IMR-90 (cell line): Measurements from ENCODE around the gene DENND1A. TPM values are rescaled to one million over a fixed set of nuclear protein-coding genes. Genes with fewer than 3 reads are reported as not detected.

Experiments
- ATAC-seq: fragments of 200-7000 bp; cut with Tn5 transposase; 2 replicates; pipeline ENCODE4 v1.9.1; 2020; ENCODE audit warnings: low read depth, mild to moderate bottlenecking, moderate library complexity
- BruUV-seq: library from RNA; stranded (reverse); fragments of 400-500 nt; replicated peaks from 2 replicates; lab custom pipeline; 2021; lab: Mats Ljungman, UMichigan
- CTCF ChIA-PET: fragments of 300-600 bp; formaldehyde crosslinking; extraction: SDS; loops from one replicate; lab custom pipeline; 2021; ENCODE audit warnings: antibody characterized with exemption; lab: Yijun Ruan, JAX
- POLR2A ChIA-PET: fragments of 300-600 bp; sonication (Branson Sonifier 250); formaldehyde crosslinking; loops from one replicate; lab custom pipeline; 2022; ENCODE audit warnings: antibody characterized with exemption; ENCODE audit not compliant: unreplicated experiment; lab: Charles Lee
- DNase-seq: peaks from one replicate; pipeline ENCODE4 v3.0.0; 2013
- H2AFZ ChIP-seq: replicated peaks from 2 replicates; pipeline ENCODE3; 2013; ENCODE audit warnings: low read length, mild to moderate bottlenecking; ENCODE audit not compliant: poor library complexity
- H2AK5ac ChIP-seq: 2 replicates; pipeline ENCODE4 v1.6.1; 2013; ENCODE audit warnings: low read depth, low read length, inconsistent platforms
- H2AK9ac ChIP-seq: replicated peaks from 2 replicates; pipeline ENCODE3; 2013; ENCODE audit warnings: mild to moderate bottlenecking, low read depth, low read length, moderate library complexity; ENCODE audit not compliant: poor library complexity
- H2BK120ac ChIP-seq: 2 replicates; pipeline ENCODE4 v1.6.1; 2013; ENCODE audit warnings: low read depth, low read length, inconsistent platforms
- H2BK15ac ChIP-seq: 3 replicates; pipeline ENCODE4 v1.6.1; 2013; ENCODE audit warnings: low read depth, low read length, inconsistent platforms
- H2BK20ac ChIP-seq: 2 replicates; pipeline ENCODE4 v1.6.1; 2013; ENCODE audit warnings: low read depth, mild to moderate bottlenecking, inconsistent platforms, low read length, moderate library complexity
- H2BK5ac ChIP-seq: 2 replicates; pipeline ENCODE4 v1.6.1; 2013; ENCODE audit warnings: mild to moderate bottlenecking, low read depth, low read length, inconsistent platforms; ENCODE audit not compliant: poor library complexity, severe bottlenecking
- H3K14ac ChIP-seq: replicated peaks from 2 replicates; pipeline ENCODE4 v1.6.1; 2013; ENCODE audit warnings: low read depth, low read length, inconsistent platforms
- H3K18ac ChIP-seq: 2 replicates; pipeline ENCODE4 v1.6.1; 2013; ENCODE audit warnings: low read depth, low read length, control low read depth
- H3K23ac ChIP-seq: 2 replicates; pipeline ENCODE4 v1.6.1; 2013; ENCODE audit warnings: low read depth, low read length, inconsistent platforms
- H3K27ac ChIP-seq: 2 replicates; pipeline ENCODE4 v1.5.1; 2013; ENCODE audit warnings: mild to moderate bottlenecking, control low read depth, low read length; ENCODE audit not compliant: insufficient read depth
- H3K27me3 ChIP-seq: 2 replicates; pipeline ENCODE4 v1.6.1; 2013; ENCODE audit warnings: low read length; ENCODE audit not compliant: control insufficient read depth, insufficient read depth
- H3K36me3 ChIP-seq: 2 replicates; pipeline ENCODE4 v1.6.1; 2013; ENCODE audit warnings: low read length, mixed read lengths; ENCODE audit not compliant: control insufficient read depth, insufficient read depth
- H3K4ac ChIP-seq: 2 replicates; pipeline ENCODE4 v1.6.1; 2013; ENCODE audit warnings: low read depth, low read length, inconsistent platforms
- H3K4me1 ChIP-seq: 2 replicates; pipeline ENCODE4 v1.6.1; 2013; ENCODE audit warnings: low read length, mixed read lengths; ENCODE audit not compliant: control insufficient read depth, insufficient read depth
- H3K4me2 ChIP-seq: 2 replicates; pipeline ENCODE4 v1.6.1; 2013; ENCODE audit warnings: low read depth, mild to moderate bottlenecking, control low read depth, low read length, moderate library complexity
- H3K4me3 ChIP-seq: 2 replicates; pipeline ENCODE4 v1.5.1; 2013; ENCODE audit warnings: low read depth, mild to moderate bottlenecking, control low read depth, low read length, moderate library complexity; ENCODE audit not compliant: insufficient read depth
- H3K56ac ChIP-seq: 2 replicates; pipeline ENCODE4 v1.6.1; 2013; ENCODE audit warnings: low read length, inconsistent platforms; ENCODE audit not compliant: insufficient read depth; ENCODE audit errors: extremely low read depth
- H3K79me1 ChIP-seq, 2 experiments: 2 replicates each; pipeline ENCODE4 v1.6.1; 2013; ENCODE audit warnings: low read length in 2 of 2, inconsistent platforms in 1 of 2, low read depth in 1 of 2
- H3K9ac ChIP-seq: 2 replicates; pipeline ENCODE4 v1.6.1; 2013; ENCODE audit warnings: low read depth, low read length, control low read depth
- H3K9me1 ChIP-seq: 2 replicates; pipeline ENCODE4 v1.6.1; 2013; ENCODE audit warnings: low read length, inconsistent platforms; ENCODE audit not compliant: insufficient read depth
- H3K9me3 ChIP-seq: 2 replicates; pipeline ENCODE4 v1.6.1; 2013; ENCODE audit warnings: low read length; ENCODE audit not compliant: control insufficient read depth, insufficient read depth
- H4K20me1 ChIP-seq: 2 replicates; pipeline ENCODE4 v1.6.1; 2013; ENCODE audit warnings: low read length, inconsistent platforms; ENCODE audit not compliant: insufficient read depth
- H4K5ac ChIP-seq: 2 replicates; pipeline ENCODE4 v1.6.1; 2013; ENCODE audit warnings: mild to moderate bottlenecking, low read depth, low read length, control low read depth
- H4K8ac ChIP-seq, 2 experiments: 2 replicates each; pipeline ENCODE4 v1.6.1; 2013; ENCODE audit warnings: low read depth in 2 of 2, low read length in 2 of 2, control low read depth in 1 of 2, inconsistent platforms in 1 of 2
- H4K91ac ChIP-seq: 2 replicates; pipeline ENCODE4 v1.6.1; 2013; ENCODE audit warnings: low read depth, low read length, inconsistent platforms; ENCODE audit not compliant: insufficient read depth
- BHLHE40 ChIP-seq: fragments of 150-350 bp; IDR thresholded peaks from 2 replicates; pipeline ENCODE4 v1.6.1; 2016; ENCODE audit warnings: mild to moderate bottlenecking, low read depth, low read length
- CEBPB ChIP-seq: IDR thresholded peaks from 2 replicates; pipeline ENCODE4 v1.6.1; 2012; ENCODE audit warnings: low read depth, low read length, improper control_type of control experiment
- CHD1 ChIP-seq: IDR thresholded peaks from 2 replicates; pipeline ENCODE4 v1.6.1; 2012; ENCODE audit warnings: low read depth, low read length, improper control_type of control experiment
- CTCF ChIP-seq: conservative IDR thresholded peaks from 2 replicates; pipeline ENCODE4 v1.5.1; 2012; ENCODE audit warnings: mild to moderate bottlenecking, low read depth, low read length, improper control_type of control experiment
- FOS ChIP-seq: fragments of 150-350 bp; IDR thresholded peaks from 2 replicates; pipeline ENCODE4 v1.6.1; 2016; ENCODE audit warnings: low read depth, low read length
- MAFK ChIP-seq: IDR thresholded peaks from 2 replicates; pipeline ENCODE4 v1.6.1; 2012; ENCODE audit warnings: low read depth, low read length, improper control_type of control experiment
- MAZ ChIP-seq: IDR thresholded peaks from 2 replicates; pipeline ENCODE4 v1.6.1; 2012; ENCODE audit warnings: low read depth, mild to moderate bottlenecking, low read length, improper control_type of control experiment, moderate library complexity, borderline replicate concordance
- MXI1 ChIP-seq: IDR thresholded peaks from 2 replicates; pipeline ENCODE4 v1.6.1; 2012; ENCODE audit warnings: low read depth, mild to moderate bottlenecking, low read length, moderate library complexity, borderline replicate concordance
- NFE2L2 ChIP-seq: fragments of 150-350 bp; IDR thresholded peaks from 2 replicates; pipeline ENCODE4 v1.6.1; 2016; ENCODE audit warnings: low read depth, mild to moderate bottlenecking, low read length
- POLR2A ChIP-seq: IDR thresholded peaks from 2 replicates; pipeline ENCODE4 v1.6.1; 2012; ENCODE audit warnings: mild to moderate bottlenecking, low read depth, low read length
- RAD21 ChIP-seq: IDR thresholded peaks from 2 replicates; pipeline ENCODE4 v1.6.1; 2012; ENCODE audit warnings: low read length, improper control_type of control experiment
- RCOR1 ChIP-seq: IDR thresholded peaks from 2 replicates; pipeline ENCODE4 v1.6.1; 2012; ENCODE audit warnings: mild to moderate bottlenecking, low read length, improper control_type of control experiment; ENCODE audit not compliant: insufficient replicate concordance
- RFX5 ChIP-seq: IDR thresholded peaks from 2 replicates; pipeline ENCODE4 v1.8.0; 2012; ENCODE audit warnings: low read depth, mild to moderate bottlenecking, low read length, moderate library complexity
- WGBS, 2 experiments: methylation state at CpG; one replicate each; pipeline versions ENCODE4 v1.1.5 to v1.1.7; 2013; ENCODE audit warnings: missing lambda C conversion rate in 2 of 2; ENCODE audit not compliant: insufficient read length in 1 of 2; ENCODE audit errors: extremely low coverage in 2 of 2; 5-methylcytosine and 5-hydroxymethylcytosine counted together
- dilution Hi-C: fragments of 300-500 bp; cut with HindIII; formaldehyde crosslinking; loops from one replicate; pipeline ENCODE4 v1.14.3; 2018; ENCODE audit warnings: low sequenced_read_pairs; ENCODE audit not compliant: unreplicated experiment
- in situ Hi-C: fragments of 300-500 bp; cut with MboI; formaldehyde crosslinking; loops from 3 replicates; pipeline ENCODE4 v1.14.3; 2019; ENCODE audit warnings: low sequenced_read_pairs, inconsistent platforms, mixed read lengths
- intact Hi-C: fragments of 100-400 bp; cut with micrococcal nuclease; formaldehyde crosslinking; loops from 2 replicates; pipeline ENCODE4 v1.10.0; 2022
- polyA plus RNA-seq, 3 experiments: library from polyadenylated mRNA; depleted of rRNA; stranded (reverse); fragments of >200 nt; gene quantifications; 2 replicates each; pipeline ENCODE4 v1.2.3, GENCODE V29; 2012; ENCODE audit warnings: low replicate concordance in 1 of 3
- total RNA-seq: library from RNA; depleted of rRNA; stranded (reverse); fragments of >200 nt; gene quantifications from 2 replicates; pipeline ENCODE4 v1.2.3, GENCODE V29; 2012

DENND1A gene
- total and polyA plus RNA-seq, 2 of the 4 experiments (the other 2 are of a cell fraction): 21.4 to 27.6 TPM

- DNase-seq: peak; percentile 1
- no peak; the same call in 1 of the 2 replicates for ATAC-seq
- H3K9ac ChIP-seq: no peak overlapping the region
- no peaks in the 10 kb centered on the region for H3K36me3 ChIP-seq
- no peak overlapping the region for H3K4ac ChIP-seq
- no peak for TF ChIP-seq MXI1
- TF ChIP-seq RAD21: no peak
- no peak for TF ChIP-seq RCOR1
- no peak for TF ChIP-seq CTCF
- TF ChIP-seq CHD1: no peak
- no peak for TF ChIP-seq RFX5
- TF ChIP-seq FOS: no peak
- TF ChIP-seq NFE2L2: no peak
- no peak for TF ChIP-seq POLR2A
- TF ChIP-seq BHLHE40: no peak
- TF ChIP-seq MAZ: no peak
- TF ChIP-seq MAFK: no peak
- no peak for TF ChIP-seq CEBPB
- peaks cover 26% of the 10 kb centered on the region; the same call in 1 of the 2 replicates for H4K20me1 ChIP-seq
- intact Hi-C loops (loop anchor here (5.0 kb wide), 1 partner anchor 249 kb away; no protein-coding TSS in a partner anchor), dilution Hi-C loops (no loop called here), in situ Hi-C loops (no loop called here)
- peaks cover 13% of the 10 kb centered on the region; the same call in 1 of the 2 replicates for H3K4me1 ChIP-seq
- H3K27me3 ChIP-seq: no peaks in the 10 kb centered on the region
- no TSS peak for BruUV-seq
- H3K9me1 ChIP-seq: peaks cover 13% of the 10 kb centered on the region; the same call in 1 of the 2 replicates
- 50% methylated on average over 2 of the region's 15 CpGs; no CpG with 5 or more reads in 1 of the 2 experiments for WGBS, 2 experiments
- peak overlapping the region; percentile 19; the same call in 1 of the 2 replicates for H3K4me2 ChIP-seq
- H2AK5ac ChIP-seq: no peak overlapping the region
- no peak overlapping the region for H3K56ac ChIP-seq
- no peak overlapping the region for H4K91ac ChIP-seq
- no peak overlapping the region for H2BK15ac ChIP-seq
- H3K9me3 ChIP-seq: peaks cover 4% of the 10 kb centered on the region
- POLR2A ChIA-PET: no interaction called here
- H2BK120ac ChIP-seq: no peak overlapping the region
- no peak overlapping the region for H2AK9ac ChIP-seq
- H4K5ac ChIP-seq: no peak overlapping the region
- no peak overlapping the region for H3K23ac ChIP-seq
- H3K14ac ChIP-seq: no peak overlapping the region
- CTCF ChIA-PET: no interaction called here
- H3K27ac ChIP-seq: no peak overlapping the region
- H3K4me3 ChIP-seq: no peak overlapping the region
- no peak overlapping the region for H4K8ac ChIP-seq
- H2AFZ ChIP-seq: no peak overlapping the region
- no peak overlapping the region for H3K18ac ChIP-seq
- H3K79me1 ChIP-seq: no peaks in the 10 kb centered on the region; a peak in 3 of 4 replicates
- no peak overlapping the region for H2BK20ac ChIP-seq
- no peak overlapping the region for H2BK5ac ChIP-seq
Observed at GRCh38 chr9:123678038-123678877, 251.7 kb downstream of the DENND1A start.
